Loucy (cell line): Measurements from ENCODE around the gene TSFM.

Source experiments
- CTCF ChIP-seq: fragments of 200-600 bp; sonication (generic); conservative IDR thresholded peaks from 2 replicates; pipeline ENCODE4 v1.5.1; 2014; ENCODE audit warnings: mild to moderate bottlenecking, antibody characterized with exemption, low read length
- EZH2phosphoT487 ChIP-seq: fragments of 200-600 bp; IDR thresholded peaks from 2 replicates; pipeline ENCODE4 v1.6.1; 2018; ENCODE audit warnings: antibody characterized with exemption, mild to moderate bottlenecking, moderate library complexity, borderline replicate concordance

DNA sequence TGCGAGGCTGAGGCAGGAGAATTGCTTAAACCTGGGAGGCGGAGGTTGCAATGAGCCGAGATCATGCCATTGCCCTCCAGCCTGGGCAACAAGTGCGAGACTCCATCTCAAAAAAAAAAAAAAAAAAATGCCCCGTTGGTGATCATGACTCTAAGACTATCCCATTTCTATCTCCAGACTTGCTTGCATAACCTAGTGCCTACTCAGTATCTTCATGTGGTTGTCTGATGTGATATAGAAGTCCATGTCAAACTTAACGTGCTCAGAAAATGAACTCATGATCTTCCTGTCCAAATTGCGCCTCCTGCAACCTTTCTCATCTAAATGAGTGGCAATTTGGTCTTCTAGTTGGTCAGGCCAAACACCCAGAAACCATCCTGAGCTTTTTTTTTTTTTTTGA is 4.7 kb upstream of the TSFM start:
- TF ChIP-seq CTCF (no peak), EZH2phosphoT487 (no peak)
